NCI-H2029 treated with DMSO at 0.1 percent for 48 hours (cell line): ENCODE results near the gene OPN1MW.
"Not testable (repeated sequence)": the region's sequence is repeated elsewhere in the genome, so short reads cannot be mapped to it uniquely, and the experiment has no call there.

Experiments
- DNase-seq: peaks from one replicate; lab custom pipeline; 2025; lab: John Stamatoyannopoulos, UW

The OPN1MW gene

GRCh38 chrX:154182296-154182695 is at the start of gene OPN1MW:
Gene OPN1MW (plus strand): TSS chrX:154182596. CDS start chrX:154182678, 82 bp downstream.
- not testable (repeated sequence) for DNase-seq

GRCh38 chrX:154135458-154136229 is 46.8 kb upstream of the OPN1MW start:
- DNase-seq, result no peak

- DNase-seq, result no peak
Observed at GRCh38 chrX:154136627-154137161, 45.7 kb upstream of the OPN1MW start.

GRCh38 chrX:154138857-154139256 is 43.5 kb upstream of the OPN1MW start:
- DNase-seq, result no peak

- DNase-seq, result no peak
Observed at GRCh38 chrX:154140206-154140605, 42.2 kb upstream of the OPN1MW start.

- DNase-seq, result no peak
Observed at GRCh38 chrX:154140742-154141141, 41.7 kb upstream of the OPN1MW start.

GRCh38 chrX:154142386-154142785 is 40.0 kb upstream of the OPN1MW start:
- DNase-seq, result no peak

- DNase-seq, result no peak
Observed at GRCh38 chrX:154142950-154143745, 39.2 kb upstream of the OPN1MW start.

GRCh38 chrX:154144010-154144409 is 38.4 kb upstream of the OPN1MW start, which contains the start of gene OPN1LW:
Gene OPN1LW (plus strand): TSS chrX:154144243. CDS start chrX:154144284, 41 bp downstream.
- DNase-seq, result not testable (repeated sequence)

GRCh38 chrX:154151030-154151429 is 31.4 kb upstream of the OPN1MW start:
- not testable (repeated sequence) for DNase-seq

GRCh38 chrX:154156221-154156620 is 26.2 kb upstream of the OPN1MW start:
- DNase-seq, result not testable (repeated sequence)

- DNase-seq, result not testable (repeated sequence)
Observed at GRCh38 chrX:154157207-154157606, 25.2 kb upstream of the OPN1MW start.

- not testable (repeated sequence) for DNase-seq
Observed at GRCh38 chrX:154159345-154159744, 23.1 kb upstream of the OPN1MW start.

GRCh38 chrX:154164902-154165301 is 17.5 kb upstream of the OPN1MW start:
- DNase-seq, result not testable (repeated sequence)

- not testable (repeated sequence) for DNase-seq
Observed at GRCh38 chrX:154168384-154168783, 14.0 kb upstream of the OPN1MW start.

GRCh38 chrX:154172535-154172943 is 9.9 kb upstream of the OPN1MW start:
- DNase-seq, result not testable (repeated sequence)

GRCh38 chrX:154174356-154174755 is 8.0 kb upstream of the OPN1MW start:
- not testable (repeated sequence) for DNase-seq

GRCh38 chrX:154183794-154184193 is 1.4 kb downstream of the OPN1MW start:
- not testable (repeated sequence) for DNase-seq

- not testable (repeated sequence) for DNase-seq
Observed at GRCh38 chrX:154192846-154193245, 10.4 kb downstream of the OPN1MW start.

- DNase-seq, result not testable (repeated sequence)
Observed at GRCh38 chrX:154194316-154194715, 11.9 kb downstream of the OPN1MW start.

GRCh38 chrX:154196466-154196865 is 14.1 kb downstream of the OPN1MW start:
- DNase-seq, result not testable (repeated sequence)

- not testable (repeated sequence) for DNase-seq
Observed at GRCh38 chrX:154209670-154210418, 27.4 kb downstream of the OPN1MW start.
